HepG2 (cell line): ENCODE measurements around the gene C11orf65. TPM values are rescaled to one million over a fixed set of nuclear protein-coding genes. Genes with fewer than 3 reads are reported as not detected.

ENCODE experiments used
- ARHGAP35 ChIP-seq: sonication (generic); formaldehyde crosslinking; IDR thresholded peaks from 2 replicates; pipeline ENCODE4 v1.9.0; 2022; ENCODE audit warnings: mild to moderate bottlenecking, inconsistent platforms, moderate library complexity, missing genetic modification reagents, borderline replicate concordance
- ATRX ChIP-seq: sonication (generic); formaldehyde crosslinking; IDR thresholded peaks from 2 replicates; pipeline ENCODE4 v1.4.0; 2020; ENCODE audit warnings: missing genetic modification reagents, borderline replicate concordance
- FOXA3 ChIP-seq: IDR thresholded peaks from 2 replicates; pipeline ENCODE4 v1.6.1; 2016; ENCODE audit warnings: missing genetic modification reagents, missing compliant biosample characterization
- HOXA7 ChIP-seq: sonication (generic); formaldehyde crosslinking; IDR thresholded peaks from 2 replicates; pipeline ENCODE4 v1.8.1; 2022; ENCODE audit warnings: mild to moderate bottlenecking, missing genetic modification reagents, moderate library complexity
- TGIF2 ChIP-seq: IDR thresholded peaks from 2 replicates; pipeline ENCODE4 v1.6.1; 2016; ENCODE audit warnings: control low read depth, missing compliant biosample characterization
- TRIM24 ChIP-seq: sonication (generic); formaldehyde crosslinking; IDR thresholded peaks from 2 replicates; pipeline ENCODE4 v1.8.0; 2022; ENCODE audit warnings: mild to moderate bottlenecking, missing genetic modification reagents
- U2AF1 ChIP-seq: fragments of 200-400 bp; formaldehyde crosslinking; optimal IDR thresholded peaks from 2 replicates; pipeline ENCODE3; 2017; ENCODE audit warnings: mild to moderate bottlenecking, low read depth, low read length
- ZNF101 ChIP-seq: sonication (generic); formaldehyde crosslinking; IDR thresholded peaks from 2 replicates; pipeline ENCODE4 v1.4.0; 2020; ENCODE audit warnings: mild to moderate bottlenecking, low read depth, missing genetic modification reagents, borderline replicate concordance
- ZNF124 ChIP-seq: sonication (generic); formaldehyde crosslinking; IDR thresholded peaks from 2 replicates; pipeline ENCODE4 v1.4.0; 2020; ENCODE audit warnings: missing genetic modification reagents
- ZNF468 ChIP-seq: sonication (generic); formaldehyde crosslinking; IDR thresholded peaks from 2 replicates; pipeline ENCODE4 v1.8.0; 2022; ENCODE audit warnings: mild to moderate bottlenecking, moderate library complexity, missing genetic modification reagents
- polyA plus RNA-seq, 8 experiments: library from polyadenylated mRNA; depleted of rRNA in 3 of 8; stranded (reverse) in 7 of 8; unstranded in 1 of 8; fragments of >200 nt; fragmentation: Illumina TruSeq in 4 of 8; extraction: Trizol in 4 of 8; gene quantifications; 2 replicates each; pipeline versions ENCODE4 v1.2.1 to v1.2.3, GENCODE V29; 2011 to 2016; ENCODE audit warnings: low read depth in 4 of 8, missing spikeins in 1 of 8, mixed read lengths in 1 of 8; ENCODE audit not compliant: insufficient read depth in 1 of 8
- total RNA-seq, 5 experiments: library from RNA; depleted of rRNA; stranded (reverse); fragments of >200 nt; fragmentation: Illumina TruSeq; extraction: Trizol; gene quantifications; 2 replicates each; pipeline ENCODE4 v1.2.3, GENCODE V29; 2016; ENCODE audit warnings: low read depth in 1 of 5
- TF ChIP-seq, protein P1 (sequence below): sonication (generic); formaldehyde crosslinking; IDR thresholded peaks from 2 replicates; pipeline ENCODE4 v1.4.0; 2020; ENCODE audit warnings: low read depth, mild to moderate bottlenecking, missing genetic modification reagents
- TF ChIP-seq, protein P2 (sequence below): sonication (generic); formaldehyde crosslinking; IDR thresholded peaks from 2 replicates; pipeline ENCODE4 v1.5.0; 2020; ENCODE audit warnings: mild to moderate bottlenecking, missing genetic modification reagents, moderate library complexity
- TF ChIP-seq, protein P3 (sequence below): sonication (generic); formaldehyde crosslinking; IDR thresholded peaks from 2 replicates; pipeline ENCODE4 v1.4.0; 2020; ENCODE audit warnings: missing genetic modification reagents
- TF ChIP-seq, protein P4 (sequence below): sonication (generic); formaldehyde crosslinking; IDR thresholded peaks from 2 replicates; pipeline ENCODE4 v1.4.0; 2020; ENCODE audit warnings: missing genetic modification reagents
- TF ChIP-seq, protein P5 (sequence below): sonication (generic); formaldehyde crosslinking; IDR thresholded peaks from 2 replicates; pipeline ENCODE4 v1.8.0; 2022; ENCODE audit warnings: missing genetic modification reagents, mild to moderate bottlenecking, moderate library complexity, borderline replicate concordance
- TF ChIP-seq, protein P6 (sequence below): sonication (generic); formaldehyde crosslinking; IDR thresholded peaks from 2 replicates; pipeline ENCODE4 v1.5.0; 2020; ENCODE audit warnings: mild to moderate bottlenecking, missing genetic modification reagents

Gene C11orf65
- total and polyA plus RNA-seq, 2 of the 13 experiments (the other 11 are each of a cell fraction or from before 2014, with no cell fraction given): 0.38 to 0.42 TPM

DNA sequence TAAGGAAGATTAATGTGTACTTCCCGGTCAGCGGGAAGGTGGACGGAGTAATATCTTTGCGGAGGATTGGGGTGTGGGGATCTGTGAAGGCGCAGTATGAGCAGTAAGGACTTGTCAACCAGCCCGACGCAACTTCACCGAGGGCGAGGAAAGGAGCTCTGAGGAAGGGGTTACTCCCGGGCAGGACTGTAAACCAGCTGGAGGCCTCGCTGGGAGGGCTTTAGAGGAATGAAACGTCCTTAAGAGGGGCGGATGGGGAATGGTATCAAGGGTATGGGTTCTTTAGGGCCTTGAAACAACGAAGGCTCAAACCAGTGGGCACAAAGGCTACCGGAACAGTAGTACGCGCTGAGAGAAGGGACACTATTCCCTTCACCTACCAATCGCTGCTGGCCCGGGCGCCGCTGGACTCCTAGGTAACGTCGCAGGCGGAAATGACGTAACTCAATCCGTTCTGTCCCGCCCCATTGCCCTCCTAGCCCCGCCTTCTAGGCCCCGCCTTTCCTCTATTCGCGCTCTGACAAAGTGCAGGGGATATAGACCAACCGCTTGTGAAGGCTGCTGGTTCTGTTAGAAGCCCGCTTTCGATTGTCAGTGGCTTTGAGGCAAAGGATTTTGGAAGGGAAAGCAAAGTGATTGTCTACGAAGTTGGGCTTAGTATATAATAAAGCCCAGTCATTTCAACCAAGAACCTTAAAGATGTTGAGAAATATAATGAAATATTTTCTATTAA lies at the start of gene C11orf65 (continued):
- TF ChIP-seq, protein P1, sequence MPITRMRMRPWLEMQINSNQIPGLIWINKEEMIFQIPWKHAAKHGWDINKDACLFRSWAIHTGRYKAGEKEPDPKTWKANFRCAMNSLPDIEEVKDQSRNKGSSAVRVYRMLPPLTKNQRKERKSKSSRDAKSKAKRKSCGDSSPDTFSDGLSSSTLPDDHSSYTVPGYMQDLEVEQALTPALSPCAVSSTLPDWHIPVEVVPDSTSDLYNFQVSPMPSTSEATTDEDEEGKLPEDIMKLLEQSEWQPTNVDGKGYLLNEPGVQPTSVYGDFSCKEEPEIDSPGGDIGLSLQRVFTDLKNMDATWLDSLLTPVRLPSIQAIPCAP (CRISPR knock-in tag): no peak
- 0 out of 2 replicates have a peak, but pooled peaks have one; percentile 13 for TF ChIP-seq FOXA3
- TF ChIP-seq ZNF101 (CRISPR knock-in tag): no peak
- TF ChIP-seq ATRX (CRISPR knock-in tag): no peak
- TF ChIP-seq, protein P2, sequence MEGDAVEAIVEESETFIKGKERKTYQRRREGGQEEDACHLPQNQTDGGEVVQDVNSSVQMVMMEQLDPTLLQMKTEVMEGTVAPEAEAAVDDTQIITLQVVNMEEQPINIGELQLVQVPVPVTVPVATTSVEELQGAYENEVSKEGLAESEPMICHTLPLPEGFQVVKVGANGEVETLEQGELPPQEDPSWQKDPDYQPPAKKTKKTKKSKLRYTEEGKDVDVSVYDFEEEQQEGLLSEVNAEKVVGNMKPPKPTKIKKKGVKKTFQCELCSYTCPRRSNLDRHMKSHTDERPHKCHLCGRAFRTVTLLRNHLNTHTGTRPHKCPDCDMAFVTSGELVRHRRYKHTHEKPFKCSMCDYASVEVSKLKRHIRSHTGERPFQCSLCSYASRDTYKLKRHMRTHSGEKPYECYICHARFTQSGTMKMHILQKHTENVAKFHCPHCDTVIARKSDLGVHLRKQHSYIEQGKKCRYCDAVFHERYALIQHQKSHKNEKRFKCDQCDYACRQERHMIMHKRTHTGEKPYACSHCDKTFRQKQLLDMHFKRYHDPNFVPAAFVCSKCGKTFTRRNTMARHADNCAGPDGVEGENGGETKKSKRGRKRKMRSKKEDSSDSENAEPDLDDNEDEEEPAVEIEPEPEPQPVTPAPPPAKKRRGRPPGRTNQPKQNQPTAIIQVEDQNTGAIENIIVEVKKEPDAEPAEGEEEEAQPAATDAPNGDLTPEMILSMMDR: no peak
- TF ChIP-seq, protein P3, sequence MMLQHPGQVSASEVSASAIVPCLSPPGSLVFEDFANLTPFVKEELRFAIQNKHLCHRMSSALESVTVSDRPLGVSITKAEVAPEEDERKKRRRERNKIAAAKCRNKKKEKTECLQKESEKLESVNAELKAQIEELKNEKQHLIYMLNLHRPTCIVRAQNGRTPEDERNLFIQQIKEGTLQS (CRISPR knock-in tag): no peak
- TF ChIP-seq ZNF468 (CRISPR knock-in tag): no peak
- TF ChIP-seq TGIF2 (CRISPR knock-in tag): no peak; the same call in 1 of the 2 replicates
- no peak for TF ChIP-seq HOXA7
- TF ChIP-seq TRIM24 (CRISPR knock-in tag): no peak
- TF ChIP-seq, protein P4, sequence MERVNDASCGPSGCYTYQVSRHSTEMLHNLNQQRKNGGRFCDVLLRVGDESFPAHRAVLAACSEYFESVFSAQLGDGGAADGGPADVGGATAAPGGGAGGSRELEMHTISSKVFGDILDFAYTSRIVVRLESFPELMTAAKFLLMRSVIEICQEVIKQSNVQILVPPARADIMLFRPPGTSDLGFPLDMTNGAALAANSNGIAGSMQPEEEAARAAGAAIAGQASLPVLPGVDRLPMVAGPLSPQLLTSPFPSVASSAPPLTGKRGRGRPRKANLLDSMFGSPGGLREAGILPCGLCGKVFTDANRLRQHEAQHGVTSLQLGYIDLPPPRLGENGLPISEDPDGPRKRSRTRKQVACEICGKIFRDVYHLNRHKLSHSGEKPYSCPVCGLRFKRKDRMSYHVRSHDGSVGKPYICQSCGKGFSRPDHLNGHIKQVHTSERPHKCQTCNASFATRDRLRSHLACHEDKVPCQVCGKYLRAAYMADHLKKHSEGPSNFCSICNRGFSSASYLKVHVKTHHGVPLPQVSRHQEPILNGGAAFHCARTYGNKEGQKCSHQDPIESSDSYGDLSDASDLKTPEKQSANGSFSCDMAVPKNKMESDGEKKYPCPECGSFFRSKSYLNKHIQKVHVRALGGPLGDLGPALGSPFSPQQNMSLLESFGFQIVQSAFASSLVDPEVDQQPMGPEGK (CRISPR knock-in tag): no peak
- TF ChIP-seq, protein P5, sequence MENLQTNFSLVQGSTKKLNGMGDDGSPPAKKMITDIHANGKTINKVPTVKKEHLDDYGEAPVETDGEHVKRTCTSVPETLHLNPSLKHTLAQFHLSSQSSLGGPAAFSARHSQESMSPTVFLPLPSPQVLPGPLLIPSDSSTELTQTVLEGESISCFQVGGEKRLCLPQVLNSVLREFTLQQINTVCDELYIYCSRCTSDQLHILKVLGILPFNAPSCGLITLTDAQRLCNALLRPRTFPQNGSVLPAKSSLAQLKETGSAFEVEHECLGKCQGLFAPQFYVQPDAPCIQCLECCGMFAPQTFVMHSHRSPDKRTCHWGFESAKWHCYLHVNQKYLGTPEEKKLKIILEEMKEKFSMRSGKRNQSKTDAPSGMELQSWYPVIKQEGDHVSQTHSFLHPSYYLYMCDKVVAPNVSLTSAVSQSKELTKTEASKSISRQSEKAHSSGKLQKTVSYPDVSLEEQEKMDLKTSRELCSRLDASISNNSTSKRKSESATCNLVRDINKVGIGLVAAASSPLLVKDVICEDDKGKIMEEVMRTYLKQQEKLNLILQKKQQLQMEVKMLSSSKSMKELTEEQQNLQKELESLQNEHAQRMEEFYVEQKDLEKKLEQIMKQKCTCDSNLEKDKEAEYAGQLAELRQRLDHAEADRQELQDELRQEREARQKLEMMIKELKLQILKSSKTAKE: no peak
- no peak for TF ChIP-seq U2AF1
- TF ChIP-seq, protein P6, sequence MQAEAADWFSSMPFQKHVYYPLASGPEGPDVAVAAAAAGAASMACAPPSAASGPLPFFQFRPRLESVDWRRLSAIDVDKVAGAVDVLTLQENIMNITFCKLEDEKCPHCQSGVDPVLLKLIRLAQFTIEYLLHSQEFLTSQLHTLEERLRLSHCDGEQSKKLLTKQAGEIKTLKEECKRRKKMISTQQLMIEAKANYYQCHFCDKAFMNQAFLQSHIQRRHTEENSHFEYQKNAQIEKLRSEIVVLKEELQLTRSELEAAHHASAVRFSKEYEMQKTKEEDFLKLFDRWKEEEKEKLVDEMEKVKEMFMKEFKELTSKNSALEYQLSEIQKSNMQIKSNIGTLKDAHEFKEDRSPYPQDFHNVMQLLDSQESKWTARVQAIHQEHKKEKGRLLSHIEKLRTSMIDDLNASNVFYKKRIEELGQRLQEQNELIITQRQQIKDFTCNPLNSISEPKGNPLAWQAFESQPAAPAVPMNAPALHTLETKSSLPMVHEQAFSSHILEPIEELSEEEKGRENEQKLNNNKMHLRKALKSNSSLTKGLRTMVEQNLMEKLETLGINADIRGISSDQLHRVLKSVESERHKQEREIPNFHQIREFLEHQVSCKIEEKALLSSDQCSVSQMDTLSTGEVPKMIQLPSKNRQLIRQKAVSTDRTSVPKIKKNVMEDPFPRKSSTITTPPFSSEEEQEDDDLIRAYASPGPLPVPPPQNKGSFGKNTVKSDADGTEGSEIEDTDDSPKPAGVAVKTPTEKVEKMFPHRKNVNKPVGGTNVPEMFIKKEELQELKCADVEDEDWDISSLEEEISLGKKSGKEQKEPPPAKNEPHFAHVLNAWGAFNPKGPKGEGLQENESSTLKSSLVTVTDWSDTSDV (CRISPR knock-in tag): no peak
- no peak for TF ChIP-seq ZNF124 (CRISPR knock-in tag)
- no peak for TF ChIP-seq ARHGAP35
